Measurements from ENCODE around the gene BCDIN3D. TPM values are rescaled to one million over a fixed set of nuclear protein-coding genes. Genes with fewer than 3 reads are reported as not detected.

Gene BCDIN3D
- 1 to 10 TPM; 7.7 to 8.7 TPM for total RNA-seq

GRCh38 chr12:49842519-49843352, at the start of gene BCDIN3D:
BCDIN3D (minus strand) TSS chr12:49843106; CDS start chr12:49843087, 19 bp downstream.
- ChIA-PET CTCF (interaction anchor here (0.5 to 2.2 kb wide), 9 partner anchors 14 to 989 kb away, joined by 3 to 5 read pairs (median 4); partner anchors contain the start of genes COX14 and TMBIM6), POLR2A (interaction anchor here (1.0 kb wide), 1 partner anchor 80 kb away, joined by 4 read pairs; no protein-coding TSS in a partner anchor)
- H3K9me3 Mint-ChIP-seq = peaks cover 7% of the 10 kb centered on the region
- H3K4me1 Mint-ChIP-seq = peaks cover 43% of the 10 kb centered on the region
- DNase-seq = peak; percentile 94
- peaks cover 13% of the 10 kb centered on the region for H3K36me3 Mint-ChIP-seq (ENCODE audit: low read depth)
- H3K27ac Mint-ChIP-seq = peak within 1 kb of the TSS; percentile 96
- peak within 1 kb of the TSS; percentile 93 for H3K4me3 Mint-ChIP-seq
- H3K27me3 Mint-ChIP-seq = no peaks in the 10 kb centered on the region

- Mint-ChIP-seq H3K4me1 (no peaks in the 10 kb centered on the region), H3K9me3 (no peaks in the 10 kb centered on the region), H3K27ac (no peak overlapping the region), H3K4me3 (no peak overlapping the region), H3K36me3 (ENCODE audit: low read depth) (no peaks in the 10 kb centered on the region), H3K27me3 (peaks cover 5% of the 10 kb centered on the region)
- POLR2A ChIA-PET = no interaction called here
- DNase-seq = no peak
- CTCF ChIA-PET = interaction anchor here (0.7 to 1.3 kb wide), 5 partner anchors 24 to 151 kb away, joined by 3 to 5 read pairs (median 3); partner anchors contain the start of gene TMBIM6
Observed at GRCh38 chr12:49892084-49892731, 49.3 kb upstream of the BCDIN3D start.

GRCh38 chr12:49891476-49891875, 48.6 kb upstream of the BCDIN3D start:
- H3K4me3 Mint-ChIP-seq = no peak overlapping the region
- H3K27ac Mint-ChIP-seq = no peak overlapping the region
- CTCF ChIA-PET = interaction anchor here (0.7 to 1.3 kb wide), 2 partner anchors 90 to 150 kb away, joined by 3 to 5 read pairs; partner anchors contain the start of gene TMBIM6
- no peak for DNase-seq
- no peaks in the 10 kb centered on the region for H3K4me1 Mint-ChIP-seq
- POLR2A ChIA-PET = no interaction called here
- H3K27me3 Mint-ChIP-seq = peaks cover 5% of the 10 kb centered on the region
- no peaks in the 10 kb centered on the region for H3K36me3 Mint-ChIP-seq (ENCODE audit: low read depth)
- no peaks in the 10 kb centered on the region for H3K9me3 Mint-ChIP-seq

GRCh38 chr12:49891012-49891411, 48.1 kb upstream of the BCDIN3D start:
- DNase-seq = no peak
- Mint-ChIP-seq H3K36me3 (ENCODE audit: low read depth) (no peaks in the 10 kb centered on the region), H3K4me3 (no peak overlapping the region), H3K4me1 (no peaks in the 10 kb centered on the region), H3K9me3 (no peaks in the 10 kb centered on the region), H3K27ac (no peak overlapping the region), H3K27me3 (peaks cover 5% of the 10 kb centered on the region)
- POLR2A ChIA-PET = no interaction called here
- CTCF ChIA-PET = no interaction called here

DNA sequence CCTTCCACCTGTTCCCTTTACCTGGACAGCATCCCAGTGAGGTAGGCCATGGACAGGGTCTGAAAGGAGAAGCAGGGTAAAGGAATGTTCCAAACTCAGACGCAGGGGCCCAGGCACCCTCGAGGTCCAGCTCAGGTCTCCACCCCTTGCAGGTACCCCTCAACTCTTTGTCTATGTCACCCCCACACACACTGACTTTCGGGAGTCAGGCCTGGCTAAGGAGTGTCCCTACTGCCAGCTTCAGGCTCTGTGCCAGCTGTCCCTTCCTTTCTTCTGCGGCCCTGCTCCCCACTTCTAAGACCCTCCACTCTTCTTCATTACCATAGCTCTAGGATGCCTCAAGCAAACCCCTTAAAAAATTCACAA, 47.2 kb upstream of the BCDIN3D start:
- POLR2A ChIA-PET = no interaction called here
- no peak for DNase-seq

GRCh38 chr12:49889361-49890095, 46.6 kb upstream of the BCDIN3D start:
- H3K4me1 Mint-ChIP-seq = no peaks in the 10 kb centered on the region
- CTCF ChIA-PET = interaction anchor here (0.6 to 1.4 kb wide), 5 partner anchors 8 to 489 kb away, joined by 3 to 4 read pairs (median 3); no protein-coding TSS in a partner anchor
- H3K27me3 Mint-ChIP-seq = peaks cover 5% of the 10 kb centered on the region
- no peak for DNase-seq
- no peaks in the 10 kb centered on the region for H3K9me3 Mint-ChIP-seq
- no peak overlapping the region for H3K27ac Mint-ChIP-seq
- no peaks in the 10 kb centered on the region for H3K36me3 Mint-ChIP-seq (ENCODE audit: low read depth)
- POLR2A ChIA-PET = no interaction called here
- H3K4me3 Mint-ChIP-seq = no peak overlapping the region

More for the DNA sequence above, 47.2 kb upstream of the BCDIN3D start:
- Mint-ChIP-seq H3K4me3 (no peak overlapping the region), H3K4me1 (no peaks in the 10 kb centered on the region), H3K27ac (no peak overlapping the region), H3K36me3 (ENCODE audit: low read depth) (no peaks in the 10 kb centered on the region), H3K27me3 (peaks cover 5% of the 10 kb centered on the region), H3K9me3 (no peaks in the 10 kb centered on the region)
- CTCF ChIA-PET = interaction anchor here (1.4 kb wide), 1 partner anchor 8 kb away, joined by 3 read pairs; no protein-coding TSS in a partner anchor

GRCh38 chr12:49888461-49889151, 45.7 kb upstream of the BCDIN3D start:
- no peaks in the 10 kb centered on the region for H3K4me1 Mint-ChIP-seq
- DNase-seq = no peak
- H3K36me3 Mint-ChIP-seq (ENCODE audit: low read depth) = no peaks in the 10 kb centered on the region
- POLR2A ChIA-PET = no interaction called here
- H3K9me3 Mint-ChIP-seq = no peaks in the 10 kb centered on the region
- H3K27me3 Mint-ChIP-seq = peaks cover 5% of the 10 kb centered on the region
- H3K27ac Mint-ChIP-seq = no peak overlapping the region
- no peak overlapping the region for H3K4me3 Mint-ChIP-seq
- CTCF ChIA-PET = interaction anchor here (0.6 to 1.4 kb wide), 4 partner anchors 22 to 123 kb away, joined by 3 to 4 read pairs (median 4); no protein-coding TSS in a partner anchor

GRCh38 chr12:49887536-49888401, 44.9 kb upstream of the BCDIN3D start:
- Mint-ChIP-seq H3K36me3 (ENCODE audit: low read depth) (no peaks in the 10 kb centered on the region), H3K27ac (no peak overlapping the region), H3K4me1 (no peaks in the 10 kb centered on the region), H3K9me3 (no peaks in the 10 kb centered on the region), H3K27me3 (peaks cover 5% of the 10 kb centered on the region), H3K4me3 (no peak overlapping the region)
- POLR2A ChIA-PET = no interaction called here
- DNase-seq = no peak
- CTCF ChIA-PET = interaction anchor here (1.1 to 1.4 kb wide), 2 partner anchors 48 to 58 kb away, joined by 3 to 4 read pairs; no protein-coding TSS in a partner anchor

GRCh38 chr12:49887091-49887490, 44.2 kb upstream of the BCDIN3D start:
- no peak overlapping the region for H3K27ac Mint-ChIP-seq
- H3K36me3 Mint-ChIP-seq (ENCODE audit: low read depth) = no peaks in the 10 kb centered on the region
- ChIA-PET POLR2A (no interaction called here), CTCF (no interaction called here)
- peaks cover 2% of the 10 kb centered on the region for H3K27me3 Mint-ChIP-seq
- no peaks in the 10 kb centered on the region for H3K9me3 Mint-ChIP-seq
- no peaks in the 10 kb centered on the region for H3K4me1 Mint-ChIP-seq
- no peak overlapping the region for H3K4me3 Mint-ChIP-seq
- DNase-seq = no peak

GRCh38 chr12:49885663-49886461, 43.0 kb upstream of the BCDIN3D start:
- no peak for DNase-seq
- H3K9me3 Mint-ChIP-seq = no peaks in the 10 kb centered on the region
- ChIA-PET CTCF (interaction anchor here (0.5 to 0.9 kb wide), 3 partner anchors 81 to 96 kb away, joined by 3 to 4 read pairs (median 3); no protein-coding TSS in a partner anchor), POLR2A (no interaction called here)
- no peak overlapping the region for H3K27ac Mint-ChIP-seq
- no peaks in the 10 kb centered on the region for H3K27me3 Mint-ChIP-seq
- no peak overlapping the region for H3K4me3 Mint-ChIP-seq
- no peaks in the 10 kb centered on the region for H3K36me3 Mint-ChIP-seq (ENCODE audit: low read depth)
- H3K4me1 Mint-ChIP-seq = no peaks in the 10 kb centered on the region

DNA sequence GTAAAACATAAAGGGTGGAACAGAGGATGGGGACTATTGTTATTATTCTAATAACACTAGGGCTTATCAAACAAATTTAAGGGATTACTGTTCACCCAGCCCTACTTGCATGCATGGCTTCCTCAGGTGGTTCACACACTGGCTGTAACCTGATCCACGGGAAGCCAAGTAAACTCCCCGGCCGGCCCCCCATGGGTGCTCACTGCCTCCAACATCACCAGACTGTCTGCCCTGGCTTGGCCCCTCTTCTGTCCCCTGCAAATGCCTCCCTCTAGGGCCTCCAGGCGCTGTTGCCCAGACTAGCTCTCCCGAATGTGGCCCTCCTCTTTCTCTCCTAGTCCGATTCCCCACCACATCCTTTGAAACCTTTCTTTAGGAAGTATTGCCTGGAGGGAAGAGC, 42.2 kb upstream of the BCDIN3D start:
- Mint-ChIP-seq H3K27ac (no peak overlapping the region), H3K4me3 (no peak overlapping the region), H3K27me3 (no peaks in the 10 kb centered on the region), H3K4me1 (no peaks in the 10 kb centered on the region), H3K36me3 (ENCODE audit: low read depth) (no peaks in the 10 kb centered on the region), H3K9me3 (peaks cover 7% of the 10 kb centered on the region)
- ChIA-PET CTCF (interaction anchor here (0.9 kb wide), 1 partner anchor 82 kb away, joined by 3 read pairs; no protein-coding TSS in a partner anchor), POLR2A (no interaction called here)
- DNase-seq = no peak
